Osteoblast (primary cell): ENCODE data around the gene SMOC1. TPM values are rescaled to one million over a fixed set of nuclear protein-coding genes. Genes with fewer than 3 reads are reported as not detected.
A peak's percentile ranks its signal among the peaks of the same experiment; 100 is the strongest.

ENCODE experiments used
- DNase-seq: peaks from one replicate; pipeline ENCODE4 v3.0.0; 2011; ENCODE audit warnings: low spot score, mixed read lengths; ENCODE audit not compliant: insufficient read length; ENCODE audit errors: missing footprints
- H2AFZ ChIP-seq: 2 replicates; pipeline ENCODE4 v1.6.0; 2011; ENCODE audit warnings: mild to moderate bottlenecking, low read length
- H3K27ac ChIP-seq: 2 replicates; pipeline ENCODE4 v1.5.1; 2011; ENCODE audit warnings: mild to moderate bottlenecking, low read depth, low read length, moderate library complexity
- H3K27me3 ChIP-seq: 2 replicates; pipeline ENCODE4 v1.6.0; 2012; ENCODE audit warnings: mild to moderate bottlenecking, control low read depth, inconsistent platforms, low read length, moderate library complexity; ENCODE audit not compliant: insufficient read depth
- H3K36me3 ChIP-seq: 2 replicates; pipeline ENCODE4 v1.5.1; 2011; ENCODE audit warnings: mild to moderate bottlenecking, low read length, control low read depth, moderate library complexity; ENCODE audit not compliant: insufficient read depth
- H3K4me1 ChIP-seq: 2 replicates; pipeline ENCODE4 v1.5.1; 2011; ENCODE audit warnings: mild to moderate bottlenecking, low read length, control low read depth, moderate library complexity; ENCODE audit not compliant: insufficient read depth
- H3K4me2 ChIP-seq: 2 replicates; pipeline ENCODE4 v1.6.0; 2011; ENCODE audit warnings: mild to moderate bottlenecking, low read length; ENCODE audit not compliant: insufficient read depth
- H3K4me3 ChIP-seq: fragments of 200-600 bp; sonication (generic); 3 replicates; pipeline ENCODE4 v1.5.1; 2012; ENCODE audit warnings: mild to moderate bottlenecking, low read length, inconsistent platforms; ENCODE audit not compliant: insufficient read depth
- H3K79me2 ChIP-seq: 2 replicates; pipeline ENCODE4 v1.6.0; 2012; ENCODE audit warnings: mild to moderate bottlenecking, low read length, control low read depth, inconsistent platforms; ENCODE audit not compliant: insufficient read depth
- H3K9me3 ChIP-seq: 2 replicates; pipeline ENCODE4 v1.5.1; 2011; ENCODE audit warnings: low read depth, low read length, control low read depth
- H4K20me1 ChIP-seq: 2 replicates; pipeline ENCODE4 v1.6.0; 2012; ENCODE audit warnings: mild to moderate bottlenecking, low read length, control low read depth; ENCODE audit not compliant: insufficient read depth
- total RNA-seq: library from RNA; depleted of rRNA; stranded (reverse); fragments of >200 nt; gene quantifications from 2 replicates; pipeline ENCODE4 v1.2.3, GENCODE V29; 2012
- TF ChIP-seq, protein P1 (sequence below): IDR thresholded peaks from 2 replicates; pipeline ENCODE4 v1.5.1; 2011; ENCODE audit warnings: mild to moderate bottlenecking, low read depth, low read length, moderate library complexity; ENCODE audit errors: extremely low read depth

Gene SMOC1
- total RNA-seq, 1 donor, result 25.7 TPM

DNA sequence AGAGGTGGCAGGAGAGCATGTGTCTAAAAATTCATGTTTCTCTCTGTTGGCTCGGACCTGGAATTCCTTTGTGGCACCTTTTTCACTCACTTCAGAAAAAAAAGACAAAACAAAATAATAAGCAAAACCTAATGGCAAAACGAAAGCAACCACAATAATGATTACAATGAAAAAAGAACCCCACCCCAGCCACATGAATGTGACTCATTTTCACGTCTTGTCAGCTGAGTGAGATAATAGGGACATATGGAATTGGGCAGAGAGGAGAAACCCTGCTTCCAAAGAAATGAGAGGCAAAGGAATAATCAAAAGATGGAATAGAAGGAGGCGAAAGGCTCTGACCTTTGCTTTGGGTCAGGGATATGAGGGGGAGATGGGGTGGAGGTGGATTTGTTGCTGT, 166.1 kb downstream of the SMOC1 start:
- no peak overlapping the region for H3K4me3 ChIP-seq
- H3K27me3 ChIP-seq, result peaks cover 4% of the 10 kb centered on the region
- H3K79me2 ChIP-seq, result no peaks in the 10 kb centered on the region
- no peaks in the 10 kb centered on the region for H3K4me1 ChIP-seq
- H2AFZ ChIP-seq, result no peak overlapping the region
- H4K20me1 ChIP-seq, result no peaks in the 10 kb centered on the region
- TF ChIP-seq, protein P1, sequence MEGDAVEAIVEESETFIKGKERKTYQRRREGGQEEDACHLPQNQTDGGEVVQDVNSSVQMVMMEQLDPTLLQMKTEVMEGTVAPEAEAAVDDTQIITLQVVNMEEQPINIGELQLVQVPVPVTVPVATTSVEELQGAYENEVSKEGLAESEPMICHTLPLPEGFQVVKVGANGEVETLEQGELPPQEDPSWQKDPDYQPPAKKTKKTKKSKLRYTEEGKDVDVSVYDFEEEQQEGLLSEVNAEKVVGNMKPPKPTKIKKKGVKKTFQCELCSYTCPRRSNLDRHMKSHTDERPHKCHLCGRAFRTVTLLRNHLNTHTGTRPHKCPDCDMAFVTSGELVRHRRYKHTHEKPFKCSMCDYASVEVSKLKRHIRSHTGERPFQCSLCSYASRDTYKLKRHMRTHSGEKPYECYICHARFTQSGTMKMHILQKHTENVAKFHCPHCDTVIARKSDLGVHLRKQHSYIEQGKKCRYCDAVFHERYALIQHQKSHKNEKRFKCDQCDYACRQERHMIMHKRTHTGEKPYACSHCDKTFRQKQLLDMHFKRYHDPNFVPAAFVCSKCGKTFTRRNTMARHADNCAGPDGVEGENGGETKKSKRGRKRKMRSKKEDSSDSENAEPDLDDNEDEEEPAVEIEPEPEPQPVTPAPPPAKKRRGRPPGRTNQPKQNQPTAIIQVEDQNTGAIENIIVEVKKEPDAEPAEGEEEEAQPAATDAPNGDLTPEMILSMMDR, result no peak
- no peak overlapping the region for H3K27ac ChIP-seq
- DNase-seq, result no peak
- no peaks in the 10 kb centered on the region for H3K9me3 ChIP-seq
- no peaks in the 10 kb centered on the region for H3K36me3 ChIP-seq
- no peak overlapping the region for H3K4me2 ChIP-seq

DNA sequence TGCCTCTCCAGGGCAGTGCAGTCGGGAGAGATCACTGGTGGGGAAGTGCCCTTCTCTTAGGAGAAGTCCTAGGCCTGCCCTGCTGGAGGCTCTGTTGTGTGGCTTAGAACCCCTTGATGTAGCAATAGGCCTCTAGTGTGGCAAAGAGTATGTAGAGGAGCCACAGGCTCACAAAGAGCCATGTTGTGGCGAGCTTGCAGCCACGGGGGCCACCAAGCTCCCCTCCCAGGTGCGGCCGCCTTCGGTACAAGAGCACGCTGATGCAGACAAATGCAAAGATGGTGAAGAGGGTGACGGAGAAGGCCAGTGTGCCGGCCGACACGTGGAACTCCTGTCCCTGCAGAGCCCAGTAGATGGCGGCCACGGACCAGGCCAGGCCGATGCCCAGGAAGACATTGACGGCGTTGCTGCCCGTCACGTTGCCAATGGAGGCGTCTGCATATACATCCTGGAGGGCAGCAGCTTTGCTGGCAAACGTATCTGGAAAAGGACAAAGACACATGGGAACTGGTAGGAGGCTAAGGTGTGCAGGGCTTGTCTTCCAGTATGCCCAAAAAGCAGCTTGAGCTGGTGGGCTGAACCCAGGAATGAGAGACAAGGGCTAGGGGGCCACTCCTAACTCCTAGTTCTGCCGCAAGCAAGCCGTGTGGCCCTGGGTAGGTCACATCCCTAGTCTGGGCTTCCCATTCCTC, 166.8 kb downstream of the SMOC1 start:
- no peaks in the 10 kb centered on the region for H4K20me1 ChIP-seq
- H3K27ac ChIP-seq, result no peak overlapping the region
- H2AFZ ChIP-seq, result peak overlapping the region; percentile 50
- H3K27me3 ChIP-seq, result peaks cover 4% of the 10 kb centered on the region
- peak; percentile 92 for DNase-seq
- H3K36me3 ChIP-seq, result no peaks in the 10 kb centered on the region
- H3K79me2 ChIP-seq, result no peaks in the 10 kb centered on the region
- no peaks in the 10 kb centered on the region for H3K9me3 ChIP-seq
- TF ChIP-seq, protein P1, result peak; percentile 68
- H3K4me3 ChIP-seq, result no peak overlapping the region
- no peaks in the 10 kb centered on the region for H3K4me1 ChIP-seq
- no peak overlapping the region for H3K4me2 ChIP-seq

DNA sequence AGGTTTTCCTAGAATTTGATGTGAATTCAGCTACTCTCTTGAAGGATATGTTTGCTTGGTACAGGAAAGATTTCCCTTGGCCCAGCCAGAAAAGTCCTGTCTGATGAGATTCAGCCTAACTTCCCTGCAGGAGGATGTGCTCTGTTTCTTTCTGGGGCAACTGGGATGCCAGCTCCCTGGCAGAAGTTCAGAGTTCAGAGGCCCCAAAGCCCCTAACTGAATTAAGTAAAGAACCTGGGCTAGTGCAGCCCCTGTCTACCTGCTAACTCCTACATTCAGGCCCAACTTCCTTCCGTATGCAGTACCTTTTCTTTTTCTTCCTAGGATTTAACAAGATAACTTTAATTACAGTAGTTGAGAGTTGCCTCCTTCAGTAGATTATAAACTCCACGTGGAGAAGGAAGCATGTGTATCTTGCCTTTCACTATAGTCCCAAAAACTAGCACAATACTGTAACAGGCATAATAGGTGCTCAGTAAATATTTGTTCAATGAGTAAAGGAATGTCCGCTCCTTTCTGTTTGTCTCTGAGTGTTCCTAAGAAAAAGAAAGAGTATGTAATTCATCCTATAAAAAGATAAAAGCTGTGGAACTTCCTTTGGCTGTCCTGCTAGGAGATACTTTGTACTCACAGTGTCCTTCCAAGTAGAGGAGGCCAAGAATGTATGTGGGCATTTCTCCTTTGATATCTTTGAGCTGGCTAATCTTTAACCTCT, 168.5 kb downstream of the SMOC1 start:
- H3K27ac ChIP-seq, result no peak overlapping the region
- no peaks in the 10 kb centered on the region for H3K9me3 ChIP-seq
- no peaks in the 10 kb centered on the region for H3K4me1 ChIP-seq
- peaks cover 4% of the 10 kb centered on the region for H3K27me3 ChIP-seq
- H4K20me1 ChIP-seq, result no peaks in the 10 kb centered on the region
- no peak overlapping the region for H3K4me2 ChIP-seq
- no peak for DNase-seq
- TF ChIP-seq, protein P1, result no peak
- no peaks in the 10 kb centered on the region for H3K79me2 ChIP-seq
- H3K36me3 ChIP-seq, result no peaks in the 10 kb centered on the region
- no peak overlapping the region for H3K4me3 ChIP-seq
- H2AFZ ChIP-seq, result no peak overlapping the region

DNA sequence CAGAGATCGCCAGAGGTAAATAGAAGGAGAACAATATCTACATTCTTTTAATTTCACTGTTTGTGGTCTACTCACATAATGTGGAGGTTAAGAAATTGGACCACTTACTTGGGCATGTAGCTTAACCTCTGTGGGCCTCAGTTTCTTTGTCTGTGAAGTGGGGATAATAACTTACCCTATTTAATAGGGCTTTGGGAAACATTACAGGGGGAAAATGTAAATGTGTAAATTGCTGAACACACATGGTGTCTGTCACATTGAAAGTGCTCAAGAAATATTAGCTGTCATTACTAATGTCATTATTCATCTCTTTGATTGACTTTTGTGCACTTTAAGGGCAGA, 169.1 kb downstream of the SMOC1 start:
- no peak overlapping the region for H3K4me3 ChIP-seq
- H3K4me1 ChIP-seq, result no peaks in the 10 kb centered on the region
- no peak for DNase-seq
- H3K9me3 ChIP-seq, result no peaks in the 10 kb centered on the region
- no peaks in the 10 kb centered on the region for H4K20me1 ChIP-seq
- H3K27ac ChIP-seq, result no peak overlapping the region
- H3K27me3 ChIP-seq, result peaks cover 4% of the 10 kb centered on the region
- H3K4me2 ChIP-seq, result no peak overlapping the region
- no peaks in the 10 kb centered on the region for H3K79me2 ChIP-seq
- TF ChIP-seq, protein P1, result no peak
- no peak overlapping the region for H2AFZ ChIP-seq
- H3K36me3 ChIP-seq, result no peaks in the 10 kb centered on the region
